Iris pigment epithelial cell (primary cell): Measurements from ENCODE around the gene THEM4.
A peak's percentile ranks its signal among the peaks of the same experiment; 100 is the strongest.
"Not testable (repeated sequence)": the region's sequence is repeated elsewhere in the genome, so short reads cannot be mapped to it uniquely, and the experiment has no call there.

Experiments used
- DNase-seq: peaks from one replicate; pipeline ENCODE4 v3.0.0-alpha.2; 2011; ENCODE audit warnings: low read depth

THEM4 gene

DNA sequence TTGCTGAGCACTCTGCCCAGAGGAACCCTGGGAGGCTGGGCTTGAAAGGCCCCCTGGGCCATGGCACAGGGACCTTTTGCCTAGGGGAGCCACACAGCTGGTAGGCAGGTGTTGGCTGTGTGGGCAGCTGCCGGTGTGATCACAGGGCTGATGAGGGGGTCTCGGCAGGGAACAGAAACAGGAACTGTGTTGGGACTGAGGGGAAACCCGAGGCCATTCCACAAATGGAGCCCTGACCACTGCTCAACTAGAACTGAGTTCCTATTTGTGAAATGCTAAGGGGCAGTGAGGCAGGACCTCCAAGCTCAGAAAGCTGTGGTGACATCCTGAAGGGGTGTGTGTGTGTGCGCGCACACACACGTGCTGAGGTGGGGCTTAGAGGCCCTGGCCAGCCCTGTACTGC lies 49.4 kb downstream of the THEM4 start:
- no peak for DNase-seq

- no peak for DNase-seq
Observed at GRCh38 chr1:151858886-151859665, 50.2 kb downstream of the THEM4 start.

GRCh38 chr1:151858030-151858746 lies 51.1 kb downstream of the THEM4 start:
- peak; percentile 44 for DNase-seq

- DNase-seq = no peak
Observed at GRCh38 chr1:151855933-151856332, 53.4 kb downstream of the THEM4 start.

GRCh38 chr1:151855516-151855915 lies 53.8 kb downstream of the THEM4 start:
- DNase-seq = not testable (repeated sequence)

DNA sequence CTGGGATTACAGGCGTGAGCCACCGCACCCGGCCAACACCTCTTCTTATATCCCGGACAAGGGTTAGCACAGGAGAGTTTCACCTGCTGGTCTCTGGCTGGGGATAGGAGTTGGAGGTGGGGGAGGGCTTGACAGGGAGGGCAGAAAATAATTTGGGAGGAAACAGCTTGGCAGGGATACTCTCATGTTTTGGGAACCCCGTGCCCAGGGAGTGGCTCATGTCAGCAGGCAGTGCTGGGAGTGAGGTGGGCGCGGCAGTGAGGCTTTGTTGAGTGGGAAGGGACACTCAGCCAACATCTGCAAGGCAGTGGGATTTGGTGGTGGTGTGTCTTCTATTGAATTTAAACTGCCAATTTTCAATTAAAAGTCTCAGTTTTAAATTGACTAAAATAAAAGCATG lies 54.7 kb downstream of the THEM4 start:
- no peak for DNase-seq

GRCh38 chr1:151853411-151853943 lies 55.8 kb downstream of the THEM4 start, which contains the start of gene THEM5:
TSS of gene THEM5 (minus strand) at chr1:151853712. CDS start at chr1:151853565, 147 bp downstream.
- DNase-seq = no peak

DNA sequence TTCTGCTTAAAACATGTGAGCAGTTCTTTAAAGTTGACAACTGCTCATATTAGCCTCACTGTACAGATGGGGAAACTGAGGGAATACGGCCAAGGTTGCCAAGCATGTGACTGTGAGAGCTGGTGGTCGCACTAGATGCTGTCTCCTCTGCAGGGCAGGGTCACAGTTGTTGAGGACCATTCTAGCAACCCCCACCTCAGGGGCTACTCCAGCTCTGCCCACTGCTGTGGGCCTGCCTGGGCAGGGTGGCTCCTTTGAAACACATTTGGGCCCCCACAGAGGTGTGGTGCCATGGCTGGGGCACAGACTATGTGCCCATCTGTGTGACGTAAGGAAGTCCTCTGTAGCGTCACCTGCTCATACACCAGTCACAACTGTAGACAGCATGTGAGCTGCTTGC lies 56.6 kb downstream of the THEM4 start:
- no peak for DNase-seq

- DNase-seq = no peak
Observed at GRCh38 chr1:151851886-151852285, 57.4 kb downstream of the THEM4 start.

- DNase-seq = no peak
Observed at GRCh38 chr1:151849871-151850270, 59.4 kb downstream of the THEM4 start.

- DNase-seq = no peak
Observed at GRCh38 chr1:151849126-151849525, 60.2 kb downstream of the THEM4 start.

DNA sequence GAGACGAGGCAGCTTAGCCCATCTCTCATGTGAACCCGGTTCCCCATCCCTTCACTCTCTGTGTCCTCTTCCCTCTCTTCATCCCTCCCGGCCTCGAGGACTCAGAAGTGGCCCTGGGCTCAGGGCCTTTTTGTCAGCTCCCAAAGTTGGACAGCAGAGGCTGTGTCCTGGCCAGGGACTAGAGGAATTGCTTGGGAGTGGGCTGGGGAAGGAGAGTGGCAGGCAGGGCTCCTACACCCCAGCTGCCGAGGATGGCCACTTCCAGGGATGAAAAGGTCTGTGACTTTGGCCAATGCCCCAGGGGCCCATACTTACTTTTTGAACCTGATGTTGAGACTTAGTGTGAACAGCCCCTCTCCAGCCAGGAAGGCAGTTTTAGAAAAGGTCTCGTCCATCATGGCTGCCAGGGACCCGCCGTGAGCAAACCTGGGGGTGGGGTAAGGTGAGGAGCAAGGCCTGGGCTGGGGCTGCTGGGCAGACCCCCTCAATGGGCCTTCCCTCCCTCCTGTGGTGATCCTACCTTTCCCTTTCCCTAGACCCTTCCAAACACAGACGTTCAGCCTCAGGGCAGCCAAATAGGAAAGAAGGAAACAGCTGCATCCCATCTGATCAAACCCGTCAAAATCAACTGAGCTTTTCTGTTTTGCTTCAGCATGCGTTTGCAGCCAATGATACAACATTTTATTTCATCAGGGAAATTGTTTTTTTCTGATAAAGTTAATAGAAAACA lies 61.3 kb downstream of the THEM4 start:
- no peak for DNase-seq

DNA sequence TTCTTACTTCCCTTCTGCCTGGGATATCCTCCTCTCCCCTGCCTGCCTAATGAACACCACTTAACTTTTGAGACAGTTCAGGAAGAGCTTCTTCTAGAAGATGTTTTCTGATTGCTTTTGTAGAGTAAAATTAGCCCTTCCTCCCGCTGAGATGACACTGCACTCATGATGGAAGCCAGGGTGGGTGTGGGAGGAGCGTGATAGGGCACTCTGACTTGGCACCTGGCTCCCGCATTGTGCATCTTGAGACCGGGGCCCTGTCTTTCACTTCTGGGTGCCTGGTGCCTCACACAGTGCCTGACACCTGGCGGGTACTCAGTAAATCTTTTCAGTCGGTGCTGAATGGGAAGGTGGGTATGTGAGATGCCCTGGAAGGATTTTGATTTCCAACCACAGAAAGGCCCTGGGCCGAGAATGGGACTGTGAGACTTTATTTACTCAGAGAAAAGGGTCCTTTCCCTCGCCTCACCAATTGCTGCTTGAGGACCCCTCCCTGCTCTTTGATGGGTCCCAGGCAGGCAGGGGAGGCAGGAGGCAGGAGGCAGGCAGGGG lies 62.5 kb downstream of the THEM4 start:
- DNase-seq = no peak

- DNase-seq = peak; percentile 74
Observed at GRCh38 chr1:151846062-151846568, 63.2 kb downstream of the THEM4 start.

DNA sequence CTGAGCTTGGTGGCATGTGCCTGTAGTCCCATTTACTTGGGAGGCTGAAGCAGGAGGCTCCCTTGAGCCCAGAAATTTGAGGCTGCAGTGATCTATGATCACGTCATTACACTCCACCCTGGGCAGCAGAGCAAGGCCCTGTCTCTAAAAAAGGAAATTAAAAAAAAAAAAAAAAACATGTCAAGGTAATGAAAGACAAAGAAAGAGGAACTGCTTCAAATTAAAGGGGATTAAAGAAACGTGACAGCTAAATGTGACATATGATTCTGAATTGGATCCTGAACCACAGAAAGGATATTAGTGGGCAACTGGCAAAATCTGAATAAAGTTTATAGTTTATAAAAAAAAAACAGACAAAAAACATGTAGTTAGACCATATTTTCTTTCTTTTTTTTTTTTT lies 65.9 kb downstream of the THEM4 start:
- no peak for DNase-seq

- peak; percentile 78 for DNase-seq
Observed at GRCh38 chr1:151841141-151841540, 68.2 kb downstream of the THEM4 start.

DNA sequence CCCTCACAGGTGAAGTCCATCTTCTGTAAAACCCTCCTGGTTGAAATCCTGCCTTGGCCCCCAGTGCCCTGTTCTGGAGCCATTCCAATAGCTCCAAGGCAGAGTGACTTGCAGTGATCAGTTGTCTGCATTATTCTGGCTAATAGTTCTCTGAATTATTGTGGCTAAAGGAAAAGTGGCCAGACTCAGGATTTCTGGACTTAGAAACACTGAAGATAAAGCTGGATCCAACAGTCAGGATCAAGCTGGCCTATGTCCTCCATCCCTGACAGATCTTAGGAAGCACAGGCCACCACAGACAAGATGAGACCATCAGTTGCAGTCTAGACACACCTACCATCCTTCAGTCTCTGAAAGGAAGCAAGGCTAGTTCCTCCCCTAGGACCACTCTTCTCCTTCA lies 68.9 kb downstream of the THEM4 start:
- DNase-seq = no peak

- DNase-seq = peak; percentile 16
Observed at GRCh38 chr1:151839457-151840403, 69.6 kb downstream of the THEM4 start, which contains the start of gene C2CD4D. TSS of gene C2CD4D (minus strand) at chr1:151839820. CDS start at chr1:151838989, 831 bp downstream.

- DNase-seq = no peak
Observed at GRCh38 chr1:151839082-151839412, 70.3 kb downstream of the THEM4 start.

GRCh38 chr1:151838222-151839081 lies 70.9 kb downstream of the THEM4 start:
- peak; percentile 21 for DNase-seq
